Natural killer cell (primary cell): ENCODE measurements around the gene RGS7BP. TPM values are rescaled to one million over a fixed set of nuclear protein-coding genes. Genes with fewer than 3 reads are reported as not detected.
A peak's percentile ranks its signal among the peaks of the same experiment; 100 is the strongest.

Source experiments
- ATAC-seq, 3 donors: fragments of 150-1000 bp in 2 of 3; fragments of 200-7000 bp in 1 of 3; cut with Tn5 transposase; 1 replicate in 1 of 3; 2 replicates in 2 of 3; pipeline ENCODE4 v1.10.0; 2021; ENCODE audit warnings: mild to moderate bottlenecking in 2 of 3, moderate library complexity in 2 of 3
- DNase-seq, 2 donors: peaks; one replicate each; pipeline versions ENCODE4 v3.0.0 to v3.0.0-alpha.2; 2013 to 2021; ENCODE audit warnings: mixed read lengths in 1 of 2
- H3K27ac ChIP-seq: one replicate; pipeline ENCODE4 v1.5.1; 2013; ENCODE audit warnings: mild to moderate bottlenecking, low read length
- H3K27me3 ChIP-seq: one replicate; pipeline ENCODE4 v1.6.1; 2013; ENCODE audit warnings: low read length; ENCODE audit not compliant: control insufficient read depth, insufficient read depth
- H3K36me3 ChIP-seq: one replicate; pipeline ENCODE4 v1.6.1; 2013; ENCODE audit warnings: low read length; ENCODE audit not compliant: control insufficient read depth, insufficient read depth
- H3K4me1 ChIP-seq: one replicate; pipeline ENCODE4 v1.6.1; 2013; ENCODE audit warnings: low read length; ENCODE audit not compliant: control insufficient read depth, insufficient read depth
- H3K4me3 ChIP-seq: one replicate; pipeline ENCODE4 v1.5.1; 2013; ENCODE audit warnings: low read length
- H3K9me3 ChIP-seq: one replicate; pipeline ENCODE4 v1.6.1; 2013; ENCODE audit warnings: low read length; ENCODE audit not compliant: control insufficient read depth, insufficient read depth
- H3K27ac Mint-ChIP-seq, 2 donors: one replicate each; pipeline ENCODE4 v1.8.0; 2022; ENCODE audit warnings: mild to moderate bottlenecking in 2 of 2, mixed read lengths in 2 of 2, moderate library complexity in 1 of 2
- H3K27me3 Mint-ChIP-seq, 2 donors: one replicate each; pipeline ENCODE4 v1.8.0; 2022; ENCODE audit warnings: low read depth in 2 of 2, mixed read lengths in 2 of 2
- H3K36me3 Mint-ChIP-seq: one replicate; pipeline ENCODE4 v1.8.0; 2022; ENCODE audit warnings: mixed read lengths
- H3K4me1 Mint-ChIP-seq, 2 donors: one replicate each; pipeline ENCODE4 v1.8.0; 2022; ENCODE audit warnings: mixed read lengths in 2 of 2
- H3K4me3 Mint-ChIP-seq: one replicate; pipeline ENCODE4 v1.8.0; 2022; ENCODE audit warnings: mild to moderate bottlenecking, moderate library complexity, mixed read lengths
- H3K9me3 Mint-ChIP-seq, 2 donors: one replicate each; pipeline ENCODE4 v1.8.0; 2022; ENCODE audit warnings: mixed read lengths in 2 of 2
- WGBS: methylation state at CpG from one replicate; pipeline ENCODE4 v1.1.7; 2013; ENCODE audit warnings: missing lambda C conversion rate; ENCODE audit not compliant: insufficient coverage; 5-methylcytosine and 5-hydroxymethylcytosine counted together
- intact Hi-C: fragments of 100-400 bp; cut with micrococcal nuclease; formaldehyde crosslinking; loops from one replicate; pipeline ENCODE4 v1.14.2; 2022
- total RNA-seq, 4 donors: library from RNA; stranded (reverse); fragments of 120-200 nt in 1 of 4; gene quantifications; one replicate each; pipeline versions ENCODE4 v1.2.3 to v1.2.4, GENCODE V29; 2013 to 2022
- TF ChIP-seq, protein P1 (sequence below): fragments of 200-600 bp; IDR thresholded peaks from one replicate; pipeline ENCODE4 v1.8.0; 2022; ENCODE audit warnings: antibody characterized with exemption

Gene RGS7BP
- total RNA-seq, 3 donors from 2014 or later (not counting 1 experiment from before 2014, with no cell fraction given): not detected

- Histone ChIP-seq H3K27me3 (no peaks in the 10 kb centered on the region), H3K36me3 (no peaks in the 10 kb centered on the region), H3K27ac (no peak overlapping the region), H3K4me3 (no peak overlapping the region), H3K9me3 (no peaks in the 10 kb centered on the region), H3K4me1 (no peaks in the 10 kb centered on the region)
- H3K4me1 Mint-ChIP-seq: no peaks in the 10 kb centered on the region
- H3K27ac Mint-ChIP-seq: no peak overlapping the region
- ATAC-seq (no peak), DNase-seq (no peak)
- TF ChIP-seq, protein P1, sequence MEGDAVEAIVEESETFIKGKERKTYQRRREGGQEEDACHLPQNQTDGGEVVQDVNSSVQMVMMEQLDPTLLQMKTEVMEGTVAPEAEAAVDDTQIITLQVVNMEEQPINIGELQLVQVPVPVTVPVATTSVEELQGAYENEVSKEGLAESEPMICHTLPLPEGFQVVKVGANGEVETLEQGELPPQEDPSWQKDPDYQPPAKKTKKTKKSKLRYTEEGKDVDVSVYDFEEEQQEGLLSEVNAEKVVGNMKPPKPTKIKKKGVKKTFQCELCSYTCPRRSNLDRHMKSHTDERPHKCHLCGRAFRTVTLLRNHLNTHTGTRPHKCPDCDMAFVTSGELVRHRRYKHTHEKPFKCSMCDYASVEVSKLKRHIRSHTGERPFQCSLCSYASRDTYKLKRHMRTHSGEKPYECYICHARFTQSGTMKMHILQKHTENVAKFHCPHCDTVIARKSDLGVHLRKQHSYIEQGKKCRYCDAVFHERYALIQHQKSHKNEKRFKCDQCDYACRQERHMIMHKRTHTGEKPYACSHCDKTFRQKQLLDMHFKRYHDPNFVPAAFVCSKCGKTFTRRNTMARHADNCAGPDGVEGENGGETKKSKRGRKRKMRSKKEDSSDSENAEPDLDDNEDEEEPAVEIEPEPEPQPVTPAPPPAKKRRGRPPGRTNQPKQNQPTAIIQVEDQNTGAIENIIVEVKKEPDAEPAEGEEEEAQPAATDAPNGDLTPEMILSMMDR: no peak
- no peaks in the 10 kb centered on the region for H3K9me3 Mint-ChIP-seq
- no peak overlapping the region for H3K4me3 Mint-ChIP-seq
- peaks cover 6 to 8% of the 10 kb centered on the region in 2 donors for H3K27me3 Mint-ChIP-seq
- H3K36me3 Mint-ChIP-seq: no peaks in the 10 kb centered on the region
- WGBS: 77% methylated on average over 4 of the region's 4 CpGs
- intact Hi-C loops: no loop called here
These were observed 97.9 kb downstream of the RGS7BP start for GRCh38 chr5:64603676-64604075.

- H3K27me3 Mint-ChIP-seq: peaks cover 0 to 8% of the 10 kb centered on the region in 2 donors
- Histone ChIP-seq H3K27me3 (no peaks in the 10 kb centered on the region), H3K9me3 (no peaks in the 10 kb centered on the region), H3K4me1 (no peaks in the 10 kb centered on the region), H3K36me3 (no peaks in the 10 kb centered on the region), H3K4me3 (no peak overlapping the region), H3K27ac (no peak overlapping the region)
- ATAC-seq (no peak), DNase-seq (no peak)
- no CpG with 5 or more reads among the region's 1 CpG for WGBS
- no peaks in the 10 kb centered on the region for H3K36me3 Mint-ChIP-seq
- intact Hi-C loops: no loop called here
- no peaks in the 10 kb centered on the region for H3K9me3 Mint-ChIP-seq
- H3K4me3 Mint-ChIP-seq: no peak overlapping the region
- H3K4me1 Mint-ChIP-seq: no peaks in the 10 kb centered on the region
- no peak overlapping the region for H3K27ac Mint-ChIP-seq
- TF ChIP-seq, protein P1: no peak
These were observed 101.1 kb downstream of the RGS7BP start for GRCh38 chr5:64606926-64607325.

DNA sequence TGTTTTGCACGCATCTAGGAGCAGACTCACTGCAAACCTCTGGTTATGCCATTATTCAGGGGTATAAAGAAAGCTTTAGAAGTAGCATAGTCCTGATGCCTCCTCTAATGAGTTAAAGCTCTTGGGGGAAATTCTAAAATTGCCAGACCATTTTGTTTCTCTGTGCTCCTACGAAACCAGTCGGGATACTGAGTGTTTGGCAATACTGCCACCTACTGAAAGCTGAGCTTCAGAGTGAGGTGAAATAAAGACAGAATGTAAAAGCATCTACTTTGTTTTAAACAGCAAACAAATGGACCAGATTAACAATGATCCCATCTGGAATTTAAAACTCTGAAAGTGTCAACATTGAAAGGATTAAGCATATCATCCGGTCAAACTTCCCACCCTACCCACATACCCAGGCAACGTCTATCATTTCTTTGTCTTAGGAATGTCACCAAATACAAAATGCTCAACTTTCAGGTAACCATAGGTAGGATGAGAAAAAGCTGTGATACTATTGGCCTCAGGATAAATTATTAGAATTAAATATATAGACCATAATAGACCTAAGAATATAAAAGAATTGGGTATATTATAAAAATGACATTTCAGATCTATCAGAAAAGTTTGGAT, 106.6 kb downstream of the RGS7BP start:
- H3K27ac Mint-ChIP-seq: no peak overlapping the region
- peaks cover 13 to 16% of the 10 kb centered on the region in 2 donors for H3K27me3 Mint-ChIP-seq
- H3K4me3 Mint-ChIP-seq: no peak overlapping the region
- DNase-seq (peak in 1 of 2 donors; percentile 9), ATAC-seq (peak in 1 of 3 donors; percentile 26)
- Histone ChIP-seq H3K9me3 (no peaks in the 10 kb centered on the region), H3K27ac (no peak overlapping the region), H3K27me3 (peaks cover 3% of the 10 kb centered on the region), H3K4me3 (no peak overlapping the region), H3K36me3 (no peaks in the 10 kb centered on the region), H3K4me1 (no peaks in the 10 kb centered on the region)
- H3K36me3 Mint-ChIP-seq: no peaks in the 10 kb centered on the region
- TF ChIP-seq, protein P1: no peak
- H3K9me3 Mint-ChIP-seq: no peaks in the 10 kb centered on the region
- 19% methylated on average over 4 of the region's 5 CpGs for WGBS
- intact Hi-C loops: no loop called here
- H3K4me1 Mint-ChIP-seq: no peaks in the 10 kb centered on the region

DNA sequence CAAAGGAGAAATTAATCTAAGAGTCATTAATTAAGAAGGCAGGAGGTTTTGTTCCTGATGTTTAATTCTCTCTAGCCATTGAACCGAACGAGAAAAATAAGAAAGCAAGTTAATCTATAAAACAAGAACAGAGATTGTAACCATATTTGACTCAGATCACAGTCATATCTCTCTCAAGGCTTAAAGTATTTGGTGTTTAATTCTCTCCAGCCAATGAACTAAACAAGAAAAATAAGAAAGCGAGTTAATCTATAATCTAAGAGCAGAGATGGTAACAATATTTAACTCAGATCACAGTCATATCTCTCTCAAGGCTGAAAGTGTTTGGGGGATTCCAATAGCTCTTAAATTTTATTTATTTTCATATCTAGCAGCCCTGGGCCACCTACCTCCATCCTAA, 110.1 kb downstream of the RGS7BP start:
- peaks cover 10 to 17% of the 10 kb centered on the region in 2 donors for H3K27me3 Mint-ChIP-seq
- H3K27ac Mint-ChIP-seq: no peak overlapping the region
- intact Hi-C loops: no loop called here
- ATAC-seq (no peak), DNase-seq (no peak)
- Histone ChIP-seq H3K4me3 (no peak overlapping the region), H3K27ac (no peak overlapping the region), H3K36me3 (no peaks in the 10 kb centered on the region), H3K9me3 (no peaks in the 10 kb centered on the region), H3K27me3 (peaks cover 3% of the 10 kb centered on the region), H3K4me1 (no peaks in the 10 kb centered on the region)
- H3K36me3 Mint-ChIP-seq: no peaks in the 10 kb centered on the region
- TF ChIP-seq, protein P1: no peak
- no peaks in the 10 kb centered on the region for H3K9me3 Mint-ChIP-seq
- H3K4me1 Mint-ChIP-seq: no peaks in the 10 kb centered on the region
- no peak overlapping the region for H3K4me3 Mint-ChIP-seq
- no CpG with 5 or more reads among the region's 3 CpGs for WGBS
